Measurements from ENCODE around the gene SOX11. TPM values are rescaled to one million over a fixed set of nuclear protein-coding genes. Genes with fewer than 3 reads are reported as not detected.

The SOX11 gene
- total RNA-seq, 2 donors from 2014 or later = not detected

DNA sequence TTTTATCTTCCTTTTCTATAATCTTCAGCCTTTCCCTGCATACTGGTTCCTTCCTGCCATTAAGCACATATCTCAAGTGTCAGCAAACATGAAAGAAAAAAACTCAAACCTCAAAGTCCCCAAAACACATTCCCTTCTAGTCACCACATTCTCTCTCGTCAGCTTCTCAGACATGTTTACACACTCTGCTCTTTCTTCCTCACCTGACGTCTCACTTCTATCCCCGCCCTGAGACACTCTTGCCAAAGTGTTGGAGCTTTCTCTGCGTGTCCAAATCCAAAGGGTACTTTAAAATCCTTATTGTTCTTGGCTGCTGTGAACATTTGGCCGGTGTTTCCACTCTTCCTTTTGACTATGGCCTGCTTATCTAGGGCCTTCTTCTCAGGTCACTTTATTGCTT, 47.9 kb downstream of the SOX11 start:
- no peaks in the 10 kb centered on the region for H3K36me3 Mint-ChIP-seq (ENCODE audit: insufficient read depth in 2 of 2)
- H3K4me3 Mint-ChIP-seq = no peak overlapping the region
- DNase-seq (no peak), ATAC-seq (replicated peaks in 1 of 2) (no peak)
- no peaks in the 10 kb centered on the region for H3K4me1 Mint-ChIP-seq (ENCODE audit: low read depth)
- H3K27me3 Mint-ChIP-seq (ENCODE audit: low read depth) = no peaks in the 10 kb centered on the region
- no peak overlapping the region for H3K27ac Mint-ChIP-seq
- no peaks in the 10 kb centered on the region for H3K9me3 Mint-ChIP-seq

DNA sequence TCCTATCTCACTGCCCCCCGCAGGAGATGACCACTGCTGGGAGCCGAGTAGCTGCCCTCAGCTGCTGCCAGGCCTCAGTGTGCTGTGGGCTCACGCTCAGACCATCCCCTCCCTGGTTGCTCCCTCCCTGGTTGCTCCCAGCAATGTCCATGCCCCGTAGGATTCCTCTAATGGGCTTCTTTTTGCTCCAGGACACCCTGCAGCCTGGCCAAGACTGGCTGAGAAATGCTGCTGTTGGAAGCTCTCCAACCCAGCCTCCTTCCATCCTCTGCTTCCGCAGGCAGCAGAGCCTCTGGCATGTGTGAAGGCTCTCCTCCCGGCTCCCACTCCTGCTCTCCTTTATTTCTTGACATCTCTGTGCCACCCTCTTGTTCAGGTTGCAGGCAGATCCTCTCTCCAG, 48.6 kb downstream of the SOX11 start:
- DNase-seq (no peak), ATAC-seq (replicated peaks in 1 of 2) (no peak)
- Mint-ChIP-seq H3K27me3 (ENCODE audit: low read depth) (no peaks in the 10 kb centered on the region), H3K4me3 (no peak overlapping the region), H3K36me3 (ENCODE audit: insufficient read depth in 2 of 2) (no peaks in the 10 kb centered on the region), H3K9me3 (no peaks in the 10 kb centered on the region), H3K27ac (no peak overlapping the region), H3K4me1 (ENCODE audit: low read depth) (no peaks in the 10 kb centered on the region)

DNA sequence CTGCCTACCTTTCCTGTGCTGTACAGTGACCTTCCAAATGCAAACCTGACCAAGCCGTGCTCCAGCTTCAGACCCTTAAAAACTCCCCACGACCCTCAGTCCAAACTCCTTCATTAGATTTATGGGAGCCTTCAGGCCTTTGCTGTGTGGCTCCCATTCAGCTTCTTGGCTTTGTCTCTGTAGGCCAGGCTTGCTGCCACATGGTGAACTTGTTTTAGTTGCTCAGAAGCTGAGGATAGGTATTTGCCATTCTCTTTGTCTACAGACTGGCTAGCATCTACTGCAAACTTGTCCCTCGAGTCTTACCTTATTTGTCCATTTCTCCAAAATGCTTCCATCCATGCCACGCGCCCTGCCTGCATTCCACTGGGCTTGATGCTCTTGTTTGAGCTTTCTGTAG, 49.1 kb downstream of the SOX11 start:
- Mint-ChIP-seq H3K27me3 (ENCODE audit: low read depth) (no peaks in the 10 kb centered on the region), H3K27ac (no peak overlapping the region), H3K4me1 (ENCODE audit: low read depth) (no peaks in the 10 kb centered on the region), H3K4me3 (no peak overlapping the region), H3K9me3 (no peaks in the 10 kb centered on the region), H3K36me3 (ENCODE audit: insufficient read depth in 2 of 2) (no peaks in the 10 kb centered on the region)
- ATAC-seq (replicated peaks in 1 of 2) (no peak), DNase-seq (no peak)

DNA sequence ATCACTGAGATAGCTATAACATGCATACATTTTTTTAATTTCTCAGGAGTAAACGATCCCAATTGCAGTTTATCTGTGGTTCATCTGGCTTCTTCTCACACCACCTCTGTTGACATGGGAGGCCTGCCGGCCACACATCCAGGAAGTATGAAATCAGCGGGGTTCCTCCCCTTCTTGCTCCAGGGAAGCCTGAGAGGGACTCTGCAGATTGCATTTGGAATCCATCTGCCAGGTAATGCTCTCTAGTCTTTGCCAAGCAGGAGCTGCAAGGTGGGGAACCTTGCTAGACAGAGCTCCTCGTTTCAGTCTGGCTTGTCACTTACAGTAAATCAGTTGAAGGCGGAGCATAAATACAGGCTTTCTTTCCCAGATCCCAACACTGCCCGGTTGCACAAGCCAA, 49.9 kb downstream of the SOX11 start:
- no peak overlapping the region for H3K27ac Mint-ChIP-seq
- H3K4me3 Mint-ChIP-seq = no peak overlapping the region
- no peaks in the 10 kb centered on the region for H3K4me1 Mint-ChIP-seq (ENCODE audit: low read depth)
- DNase-seq = no peak
- H3K9me3 Mint-ChIP-seq = no peaks in the 10 kb centered on the region
- H3K36me3 Mint-ChIP-seq (ENCODE audit: insufficient read depth in 2 of 2) = no peaks in the 10 kb centered on the region
- ATAC-seq (replicated peaks in 1 of 2) = no peak
- H3K27me3 Mint-ChIP-seq (ENCODE audit: low read depth) = no peaks in the 10 kb centered on the region

DNA sequence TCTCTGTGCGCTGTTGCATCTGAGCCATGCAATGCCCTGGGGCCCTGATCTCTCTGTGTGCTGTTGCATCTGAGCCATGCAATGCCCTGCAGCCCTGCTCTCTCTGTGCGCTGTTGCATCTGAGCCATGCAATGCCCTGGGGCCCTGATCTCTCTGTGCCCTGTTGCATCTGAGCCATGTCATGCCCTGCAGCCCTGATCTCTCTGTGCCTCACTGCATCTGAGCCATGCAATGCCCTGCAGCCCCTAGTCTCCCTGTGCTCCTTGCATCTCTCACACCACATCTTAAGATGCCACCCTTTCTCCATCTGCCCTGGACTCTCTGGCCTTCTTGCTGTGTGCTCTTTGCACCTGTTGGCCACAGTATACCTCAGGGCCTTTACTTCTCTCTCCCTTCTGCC, 56.2 kb downstream of the SOX11 start:
- Mint-ChIP-seq H3K36me3 (ENCODE audit: insufficient read depth in 2 of 2) (no peaks in the 10 kb centered on the region), H3K27ac (no peak overlapping the region), H3K27me3 (ENCODE audit: low read depth) (no peaks in the 10 kb centered on the region), H3K4me3 (no peak overlapping the region), H3K4me1 (ENCODE audit: low read depth) (no peaks in the 10 kb centered on the region), H3K9me3 (peaks cover 0 to 8% of the 10 kb centered on the region in 2 donors)
- no peak for ATAC-seq (replicated peaks in 1 of 2)
- DNase-seq = no peak

DNA sequence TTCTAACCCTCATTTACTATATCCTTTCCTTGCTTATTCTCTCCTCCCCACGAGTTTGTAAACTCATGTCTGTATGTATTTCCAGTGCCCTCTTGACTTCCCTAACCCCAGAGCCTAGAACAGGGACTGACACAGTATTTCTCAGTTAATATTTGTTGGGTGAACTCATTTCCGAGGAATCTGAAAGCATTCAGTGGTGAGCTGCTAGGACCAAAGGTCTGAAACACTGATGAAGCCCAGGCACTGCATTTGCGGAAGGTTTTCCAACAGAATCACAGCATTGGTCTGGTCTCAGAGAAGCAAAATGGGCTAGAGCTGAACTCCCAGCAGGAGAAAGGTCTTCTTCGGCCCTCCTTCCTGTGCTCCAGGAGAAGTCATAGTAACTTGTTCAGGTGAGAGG, 56.8 kb downstream of the SOX11 start:
- no peaks in the 10 kb centered on the region for H3K4me1 Mint-ChIP-seq (ENCODE audit: low read depth)
- no peaks in the 10 kb centered on the region for H3K27me3 Mint-ChIP-seq (ENCODE audit: low read depth)
- peaks cover 0 to 8% of the 10 kb centered on the region in 2 donors for H3K9me3 Mint-ChIP-seq
- no peaks in the 10 kb centered on the region for H3K36me3 Mint-ChIP-seq (ENCODE audit: insufficient read depth in 2 of 2)
- H3K4me3 Mint-ChIP-seq = no peak overlapping the region
- ATAC-seq (replicated peaks in 1 of 2) = no peak
- no peak overlapping the region for H3K27ac Mint-ChIP-seq
- DNase-seq = no peak

DNA sequence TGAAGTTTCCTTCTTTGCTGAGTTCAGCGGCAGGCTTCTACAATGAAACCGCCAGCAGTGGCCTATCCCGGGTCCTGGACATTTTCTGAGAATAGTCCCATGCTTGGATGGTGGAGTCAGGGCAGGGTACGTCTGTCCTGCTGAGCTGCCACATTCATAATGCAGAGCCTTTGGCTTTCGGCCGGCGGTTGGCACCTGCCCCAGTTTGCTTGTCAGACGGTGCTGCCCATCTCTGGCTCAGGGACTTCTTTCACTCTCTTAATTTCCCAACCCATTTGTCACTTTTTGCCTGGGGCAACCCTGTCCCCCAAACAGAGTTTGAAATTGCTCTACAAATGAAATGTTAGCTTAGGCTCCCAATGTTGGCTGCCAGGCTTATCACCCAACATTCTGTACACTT, 57.2 kb downstream of the SOX11 start:
- Mint-ChIP-seq H3K9me3 (peaks cover 0 to 8% of the 10 kb centered on the region in 2 donors), H3K4me3 (no peak overlapping the region)
- no peak for ATAC-seq (replicated peaks in 1 of 2)

More for the DNA sequence above, 57.2 kb downstream of the SOX11 start:
- no peak for DNase-seq
- H3K27me3 Mint-ChIP-seq (ENCODE audit: low read depth) = no peaks in the 10 kb centered on the region
- H3K27ac Mint-ChIP-seq = no peak overlapping the region
- no peaks in the 10 kb centered on the region for H3K36me3 Mint-ChIP-seq (ENCODE audit: insufficient read depth in 2 of 2)
- no peaks in the 10 kb centered on the region for H3K4me1 Mint-ChIP-seq (ENCODE audit: low read depth)
